ENCODE data around the gene LAIR2. TPM values are rescaled to one million over a fixed set of nuclear protein-coding genes. Genes with fewer than 3 reads are reported as not detected.

Gene LAIR2
- total and polyA plus RNA-seq, 2 of the 13 experiments (the other 11 are each of a cell fraction or from before 2014, with no cell fraction given) = 1.3 to 1.9 TPM

GRCh38 chr19:54536956-54537355 is 34.3 kb downstream of the LAIR2 start:
- peaks cover 0 to 16% of the 10 kb centered on the region in 2 experiments; a peak in 3 of 5 replicates for H3K27me3 ChIP-seq (ENCODE audit: control insufficient read depth in 1 of 2, insufficient read depth in 2 of 2, low read length in 2 of 2)
- no peaks in the 10 kb centered on the region for H4K20me1 ChIP-seq (ENCODE audit: insufficient read depth, low read length)
- H3K4me2 ChIP-seq (ENCODE audit: low read depth, low read length) = no peak overlapping the region
- no peaks in the 10 kb centered on the region for H3K4me1 ChIP-seq (ENCODE audit: insufficient read depth, low read length)
- H3K79me2 ChIP-seq (ENCODE audit: insufficient read depth, low read length) = no peaks in the 10 kb centered on the region
- DNase-seq (ENCODE audit: low spot score) (no peak), ATAC-seq (no peak), FAIRE-seq (no peak)
- H2AFZ ChIP-seq (ENCODE audit: low read length) = no peak overlapping the region
- CTCF ChIA-PET (ENCODE audit: low intra/inter-chr PET ratio, low total read pairs) = no interaction called here
- no peaks in the 10 kb centered on the region for H3K36me3 ChIP-seq (replicated peaks in 1 of 2; ENCODE audit: control insufficient read depth in 1 of 2, insufficient read depth in 2 of 2, low read length in 2 of 2)
- 35% methylated on average over 5 of the region's 9 CpGs for WGBS (ENCODE audit: low lambda C conversion rate)
- no peak overlapping the region for H3K4me3 ChIP-seq (replicated peaks in 1 of 3; ENCODE audit: insufficient read depth in 1 of 3, low read depth in 2 of 3, low read length in 3 of 3)
- no peak overlapping the region for H3K27ac ChIP-seq (ENCODE audit: extremely low read length, insufficient read depth, low read length)
- TF ChIP-seq CCDC6 (CRISPR knock-in tag; IDR thresholded peaks at IDR 0.05) = no peak
- POLR2A ChIA-PET = no interaction called here
- BruUV-seq (replicated peaks) = no TSS peak
- in situ Hi-C loops (cut with HindIII; ENCODE audit: extremely low pct_ligation_motif_present, low pct_unique_long_range_greater_than_20kb) (no loop called here), intact Hi-C loops (cut with micrococcal nuclease; ENCODE audit: unreplicated experiment) (no loop called here)
- H3K9me3 ChIP-seq (ENCODE audit: low read length) = no peaks in the 10 kb centered on the region
- H3K9ac ChIP-seq (ENCODE audit: insufficient read depth, low read depth, low read length) = no peak overlapping the region

DNA sequence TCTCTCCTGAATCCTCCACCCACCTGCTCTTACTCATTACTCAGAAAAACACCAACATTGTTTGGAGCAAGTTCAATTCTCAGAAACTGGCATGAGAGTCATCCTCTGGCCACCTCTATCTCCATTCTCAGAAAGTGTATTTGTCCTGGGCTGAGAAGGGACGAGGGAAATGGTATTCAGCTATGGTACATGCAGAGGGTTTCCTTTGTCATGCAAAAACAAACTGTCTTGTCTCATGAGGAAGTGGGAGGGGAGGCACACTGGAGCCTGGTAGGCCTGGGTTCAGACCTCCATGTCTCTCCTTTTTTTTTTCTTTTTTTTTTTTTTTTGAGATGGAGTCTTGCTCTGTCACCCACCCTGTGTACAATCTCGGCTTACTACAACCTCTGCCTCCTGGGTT is 39.1 kb downstream of the LAIR2 start:
- POLR2A ChIA-PET = no interaction called here
- WGBS (ENCODE audit: low lambda C conversion rate) = 0% methylated on average over 2 of the region's 2 CpGs
- no peak overlapping the region for H3K4me2 ChIP-seq (ENCODE audit: low read depth, low read length)
- no peaks in the 10 kb centered on the region; a peak in 2 of 5 replicates for H3K27me3 ChIP-seq (ENCODE audit: control insufficient read depth in 1 of 2, insufficient read depth in 2 of 2, low read length in 2 of 2)
- H3K79me2 ChIP-seq (ENCODE audit: insufficient read depth, low read length) = no peaks in the 10 kb centered on the region
- in situ Hi-C loops (cut with HindIII; ENCODE audit: extremely low pct_ligation_motif_present, low pct_unique_long_range_greater_than_20kb) = no loop called here
- no peaks in the 10 kb centered on the region for H4K20me1 ChIP-seq (ENCODE audit: insufficient read depth, low read length)
- no peaks in the 10 kb centered on the region for H3K36me3 ChIP-seq (replicated peaks in 1 of 2; ENCODE audit: control insufficient read depth in 1 of 2, insufficient read depth in 2 of 2, low read length in 2 of 2)
- no peaks in the 10 kb centered on the region for H3K4me1 ChIP-seq (ENCODE audit: insufficient read depth, low read length)
- BruUV-seq (replicated peaks) = no TSS peak
- H3K4me3 ChIP-seq (replicated peaks in 1 of 3; ENCODE audit: insufficient read depth in 1 of 3, low read depth in 2 of 3, low read length in 3 of 3) = no peak overlapping the region
- intact Hi-C loops (cut with micrococcal nuclease; ENCODE audit: unreplicated experiment) = no loop called here
- CTCF ChIA-PET (ENCODE audit: low intra/inter-chr PET ratio, low total read pairs) = no interaction called here
- no peak for FAIRE-seq
- H3K9ac ChIP-seq (ENCODE audit: insufficient read depth, low read depth, low read length) = no peak overlapping the region
- no peak for ATAC-seq
- no peak for TF ChIP-seq ZNF263 (CRISPR knock-in tag; IDR thresholded peaks at IDR 0.05)
- H2AFZ ChIP-seq (ENCODE audit: low read length) = no peak overlapping the region
- DNase-seq (ENCODE audit: low spot score) = no peak
- no peak overlapping the region for H3K27ac ChIP-seq (ENCODE audit: extremely low read length, insufficient read depth, low read length)
- H3K9me3 ChIP-seq (ENCODE audit: low read length) = no peaks in the 10 kb centered on the region

- ATAC-seq (no peak), DNase-seq (ENCODE audit: low spot score) (no peak), FAIRE-seq (no peak)
- Histone ChIP-seq H4K20me1 (ENCODE audit: insufficient read depth, low read length) (no peaks in the 10 kb centered on the region), H2AFZ (ENCODE audit: low read length) (no peak overlapping the region), H3K27ac (ENCODE audit: extremely low read length, insufficient read depth, low read length) (no peak overlapping the region), H3K27me3 (ENCODE audit: control insufficient read depth in 1 of 2, insufficient read depth in 2 of 2, low read length in 2 of 2) (no peaks in the 10 kb centered on the region), H3K79me2 (ENCODE audit: insufficient read depth, low read length) (no peaks in the 10 kb centered on the region), H3K4me1 (ENCODE audit: insufficient read depth, low read length) (no peaks in the 10 kb centered on the region), H3K9ac (ENCODE audit: insufficient read depth, low read depth, low read length) (no peak overlapping the region), H3K36me3 (replicated peaks in 1 of 2; ENCODE audit: control insufficient read depth in 1 of 2, insufficient read depth in 2 of 2, low read length in 2 of 2) (no peaks in the 10 kb centered on the region), H3K9me3 (ENCODE audit: low read length) (no peaks in the 10 kb centered on the region), H3K4me3 (replicated peaks in 1 of 3; ENCODE audit: insufficient read depth in 1 of 3, low read depth in 2 of 3, low read length in 3 of 3) (no peak overlapping the region), H3K4me2 (ENCODE audit: low read depth, low read length) (no peak overlapping the region)
- BruUV-seq (replicated peaks) = no TSS peak
- POLR2A ChIA-PET = no interaction called here
- 53% methylated on average over 14 of the region's 16 CpGs for WGBS (ENCODE audit: low lambda C conversion rate)
- TF ChIP-seq, protein P1, sequence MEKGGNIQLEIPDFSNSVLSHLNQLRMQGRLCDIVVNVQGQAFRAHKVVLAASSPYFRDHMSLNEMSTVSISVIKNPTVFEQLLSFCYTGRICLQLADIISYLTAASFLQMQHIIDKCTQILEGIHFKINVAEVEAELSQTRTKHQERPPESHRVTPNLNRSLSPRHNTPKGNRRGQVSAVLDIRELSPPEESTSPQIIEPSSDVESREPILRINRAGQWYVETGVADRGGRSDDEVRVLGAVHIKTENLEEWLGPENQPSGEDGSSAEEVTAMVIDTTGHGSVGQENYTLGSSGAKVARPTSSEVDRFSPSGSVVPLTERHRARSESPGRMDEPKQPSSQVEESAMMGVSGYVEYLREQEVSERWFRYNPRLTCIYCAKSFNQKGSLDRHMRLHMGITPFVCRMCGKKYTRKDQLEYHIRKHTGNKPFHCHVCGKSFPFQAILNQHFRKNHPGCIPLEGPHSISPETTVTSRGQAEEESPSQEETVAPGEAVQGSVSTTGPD (CRISPR knock-in tag; IDR thresholded peaks at IDR 0.05) = no peak
- TF ChIP-seq, protein P2, sequence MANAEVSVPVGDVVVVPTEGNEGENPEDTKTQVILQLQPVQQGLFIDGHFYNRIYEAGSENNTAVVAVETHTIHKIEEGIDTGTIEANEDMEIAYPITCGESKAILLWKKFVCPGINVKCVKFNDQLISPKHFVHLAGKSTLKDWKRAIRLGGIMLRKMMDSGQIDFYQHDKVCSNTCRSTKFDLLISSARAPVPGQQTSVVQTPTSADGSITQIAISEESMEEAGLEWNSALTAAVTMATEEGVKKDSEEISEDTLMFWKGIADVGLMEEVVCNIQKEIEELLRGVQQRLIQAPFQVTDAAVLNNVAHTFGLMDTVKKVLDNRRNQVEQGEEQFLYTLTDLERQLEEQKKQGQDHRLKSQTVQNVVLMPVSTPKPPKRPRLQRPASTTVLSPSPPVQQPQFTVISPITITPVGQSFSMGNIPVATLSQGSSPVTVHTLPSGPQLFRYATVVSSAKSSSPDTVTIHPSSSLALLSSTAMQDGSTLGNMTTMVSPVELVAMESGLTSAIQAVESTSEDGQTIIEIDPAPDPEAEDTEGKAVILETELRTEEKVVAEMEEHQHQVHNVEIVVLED (CRISPR knock-in tag; IDR thresholded peaks at IDR 0.05; ENCODE audit: borderline replicate concordance) = no peak
- no peak for TF ChIP-seq ASH2L (IDR thresholded peaks at IDR 0.05; ENCODE audit: insufficient read length, low read depth, low read length)
- no peak for TF ChIP-seq ZSCAN22 (CRISPR knock-in tag; IDR thresholded peaks at IDR 0.05)
- TF ChIP-seq ZNF343 (CRISPR knock-in tag; IDR thresholded peaks at IDR 0.05) = no peak
- TF ChIP-seq KAT2B (IDR thresholded peaks at IDR 0.05; ENCODE audit: borderline replicate concordance, low read depth, low read length) = no peak
- TF ChIP-seq FOXM1 (CRISPR knock-in tag; IDR thresholded peaks at IDR 0.05) = no peak
- intact Hi-C loops (cut with micrococcal nuclease; ENCODE audit: unreplicated experiment) (no loop called here), in situ Hi-C loops (cut with HindIII; ENCODE audit: extremely low pct_ligation_motif_present, low pct_unique_long_range_greater_than_20kb) (no loop called here)
- CTCF ChIA-PET (ENCODE audit: low intra/inter-chr PET ratio, low total read pairs) = no interaction called here
Measured at GRCh38 chr19:54548806-54549205, 46.2 kb downstream of the LAIR2 start.
